ENCODE measurements around the gene MAMLD1. TPM values are rescaled to one million over a fixed set of nuclear protein-coding genes. Genes with fewer than 3 reads are reported as not detected.

MAMLD1 gene
- total and polyA plus RNA-seq, 9 of the 15 experiments (the other 6 are each of a cell fraction or from before 2014, with no cell fraction given): 0.12 to 0.18 TPM; not detected in 7

GRCh38 chrX:150365990-150366911, 3.1 kb downstream of the MAMLD1 start:
- H3K4me1 ChIP-seq (replicated peaks in 1 of 2; ENCODE audit: control insufficient read depth in 2 of 2, insufficient read depth in 2 of 2, low read length in 2 of 2): peaks cover 0 to 35% of the 10 kb centered on the region in 2 experiments; a peak in 3 of 5 replicates
- H3K36me3 ChIP-seq (ENCODE audit: control insufficient read depth, insufficient read depth, low read length): no peaks in the 10 kb centered on the region
- no peak overlapping the region; the same call in 1 of the 2 replicates for H2AFZ ChIP-seq (ENCODE audit: low read depth, low read length)
- 2% methylated on average over 20 of the region's 24 CpGs for WGBS (ENCODE audit: insufficient coverage, low coverage, missing lambda C conversion rate)
- no peak for TF ChIP-seq SREBF2 (CRISPR knock-in tag; IDR thresholded peaks at IDR 0.05)
- peak; percentile 30 for TF ChIP-seq HNRNPLL (IDR thresholded peaks at IDR 0.05; ENCODE audit: low read depth, low read length, poor library complexity, severe bottlenecking)
- TF ChIP-seq ZNF263 (CRISPR knock-in tag; IDR thresholded peaks at IDR 0.05; ENCODE audit: borderline replicate concordance): no peak
- peak; percentile 15; the same call in 1 of the 2 replicates for TF ChIP-seq CBFA2T3 (IDR thresholded peaks at IDR 0.05)
- no peak overlapping the region; a peak in 1 of 4 replicates for H3K9ac ChIP-seq (ENCODE audit: insufficient read depth in 1 of 2, low read depth in 2 of 2, low read length in 2 of 2)
- no peaks in the 10 kb centered on the region for H4K20me1 ChIP-seq (replicated peaks; ENCODE audit: control insufficient read depth, insufficient read depth, low read length)
- no peak for FAIRE-seq
- peak; percentile 10 to 31 (median 24) for DNase-seq (ENCODE audit: extremely low read depth in 1 of 4, low spot score in 3 of 4)
- CTCF ChIA-PET (ENCODE audit: low intra/inter-chr PET ratio): no interaction called here
- peak; percentile 31 for ATAC-seq
- intact Hi-C loops (cut with micrococcal nuclease) (no loop called here), in situ Hi-C loops (cut with MboI) (no loop called here)
- POLR2A ChIA-PET: interaction anchor here (0.8 to 1.1 kb wide), 2 partner anchors 9 to 10 kb away, joined by 3 to 5 read pairs; no protein-coding TSS in a partner anchor
- peak overlapping the region; percentile 58 for H3K4me2 ChIP-seq (ENCODE audit: insufficient read depth, low read length)
- no peaks in the 10 kb centered on the region for H3K9me1 ChIP-seq (ENCODE audit: control insufficient read depth, insufficient read depth, low read length)
- H3K4me3 ChIP-seq: no peak overlapping the region
- no TSS peak for BruUV-seq (replicated peaks)
- no peaks in the 10 kb centered on the region for H3K9me3 ChIP-seq (replicated peaks; ENCODE audit: control insufficient read depth, insufficient read depth, low read depth, low read length)
- H3K27ac ChIP-seq (ENCODE audit: extremely low read depth, low read depth, low read length): no peak overlapping the region
- peaks cover 0 to 50% of the 10 kb centered on the region in 2 experiments; a peak in 2 of 5 replicates for H3K27me3 ChIP-seq (ENCODE audit: control insufficient read depth in 2 of 2, insufficient read depth in 2 of 2, low read length in 2 of 2)
- H3K79me2 ChIP-seq (ENCODE audit: control insufficient read depth, insufficient read depth, low read length): no peaks in the 10 kb centered on the region

Measured in K562 (cell line).